HUES48 (cell line): ENCODE measurements around the gene PCDHB9.
"Not testable (repeated sequence)": the region's sequence is repeated elsewhere in the genome, so short reads cannot be mapped to it uniquely, and the experiment has no call there.

ENCODE experiments used
- H3K27ac ChIP-seq: one replicate; pipeline ENCODE4 v1.7.0; 2013; ENCODE audit warnings: low read depth, low read length, inconsistent platforms
- H3K27me3 ChIP-seq: 2 replicates; pipeline ENCODE4 v1.6.1; 2013; ENCODE audit warnings: mild to moderate bottlenecking, low read length; ENCODE audit not compliant: control insufficient read depth, insufficient read depth
- H3K36me3 ChIP-seq: 2 replicates; pipeline ENCODE4 v1.6.1; 2013; ENCODE audit warnings: low read length; ENCODE audit not compliant: control insufficient read depth, insufficient read depth
- H3K4me1 ChIP-seq: 2 replicates; pipeline ENCODE4 v1.6.1; 2013; ENCODE audit warnings: mild to moderate bottlenecking, low read length; ENCODE audit not compliant: control insufficient read depth, insufficient read depth
- H3K4me3 ChIP-seq: 2 replicates; pipeline ENCODE4 v1.5.1; 2013; ENCODE audit warnings: mild to moderate bottlenecking, low read depth, low read length
- H3K9ac ChIP-seq: 2 replicates; pipeline ENCODE4 v1.6.1; 2013; ENCODE audit warnings: mild to moderate bottlenecking, low read depth, low read length, moderate library complexity
- H3K9me3 ChIP-seq: 2 replicates; pipeline ENCODE4 v1.6.1; 2013; ENCODE audit warnings: low read length; ENCODE audit not compliant: control insufficient read depth, insufficient read depth

PCDHB9 gene

DNA sequence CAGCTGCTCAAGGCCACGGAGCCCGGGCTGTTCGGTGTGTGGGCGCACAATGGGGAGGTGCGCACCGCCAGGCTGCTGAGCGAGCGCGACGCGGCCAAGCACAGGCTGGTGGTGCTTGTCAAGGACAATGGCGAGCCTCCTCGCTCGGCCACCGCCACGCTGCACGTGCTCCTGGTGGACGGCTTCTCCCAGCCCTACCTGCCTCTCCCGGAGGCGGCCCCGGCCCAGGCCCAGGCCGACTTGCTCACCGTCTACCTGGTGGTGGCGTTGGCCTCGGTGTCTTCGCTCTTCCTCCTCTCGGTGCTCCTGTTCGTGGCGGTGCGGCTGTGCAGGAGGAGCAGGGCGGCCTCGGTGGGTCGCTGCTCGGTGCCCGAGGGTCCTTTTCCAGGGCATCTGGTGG, 2.2 kb downstream of the PCDHB9 start:
- H3K36me3 ChIP-seq, H3K4me3 ChIP-seq, H3K9me3 ChIP-seq, H3K9ac ChIP-seq, H3K4me1 ChIP-seq, H3K27ac ChIP-seq: not testable (repeated sequence)
- peaks cover 13% of the 10 kb centered on the region for H3K27me3 ChIP-seq

DNA sequence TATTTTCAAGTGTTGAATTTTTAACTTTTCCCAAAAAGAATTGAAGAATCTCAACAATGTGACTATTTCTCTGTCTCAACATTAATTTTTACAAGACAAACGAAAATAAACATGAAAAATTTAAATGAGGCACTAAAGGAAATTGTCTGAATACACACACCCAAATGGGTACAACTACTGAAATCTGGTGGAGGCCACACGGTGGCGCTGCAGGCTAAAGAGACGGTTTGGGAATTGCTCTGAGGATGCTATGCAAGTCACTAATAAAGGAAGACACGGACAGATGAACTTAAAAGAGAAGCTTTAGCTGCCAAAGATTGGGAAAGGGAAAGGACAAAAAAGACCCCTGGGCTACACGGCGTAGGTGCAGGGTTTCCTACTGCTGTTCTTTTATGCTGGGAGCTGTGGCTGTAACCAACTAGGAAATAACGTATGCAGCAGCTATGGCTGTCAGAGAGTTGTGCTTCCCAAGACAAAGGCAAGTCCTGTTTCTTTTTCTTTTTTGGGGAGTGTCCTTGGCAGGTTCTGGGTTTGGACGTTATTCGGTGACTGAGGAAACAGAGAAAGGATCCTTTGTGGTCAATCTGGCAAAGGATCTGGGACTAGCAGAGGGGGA, 5.3 kb downstream of the PCDHB9 start, which contains the start of gene PCDHB10:
TSS of gene PCDHB10 (plus strand) at position 244 of the 616 bp plus-strand sequence. CDS start at position 444, 200 bp downstream.
- H3K4me3 ChIP-seq = peak within 1 kb of the TSS; percentile 55
- peaks cover 23% of the 10 kb centered on the region for H3K27me3 ChIP-seq
- peaks cover 6% of the 10 kb centered on the region for H3K9me3 ChIP-seq

DNA sequence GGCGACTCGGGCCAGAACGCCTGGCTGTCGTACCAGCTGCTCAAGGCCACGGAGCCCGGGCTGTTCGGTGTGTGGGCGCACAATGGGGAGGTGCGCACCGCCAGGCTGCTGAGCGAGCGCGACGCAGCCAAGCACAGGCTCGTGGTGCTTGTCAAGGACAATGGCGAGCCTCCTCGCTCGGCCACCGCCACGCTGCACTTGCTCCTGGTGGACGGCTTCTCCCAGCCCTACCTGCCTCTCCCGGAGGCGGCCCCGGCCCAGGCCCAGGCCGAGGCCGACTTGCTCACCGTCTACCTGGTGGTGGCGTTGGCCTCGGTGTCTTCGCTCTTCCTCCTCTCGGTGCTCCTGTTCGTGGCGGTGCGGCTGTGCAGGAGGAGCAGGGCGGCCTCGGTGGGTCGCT, 7.4 kb downstream of the PCDHB9 start:
- H3K9me3 ChIP-seq, H3K9ac ChIP-seq, H3K4me1 ChIP-seq, H3K4me3 ChIP-seq, H3K36me3 ChIP-seq, H3K27ac ChIP-seq: not testable (repeated sequence)
- H3K27me3 ChIP-seq = peaks cover 23% of the 10 kb centered on the region

More for the DNA sequence above, 5.3 kb downstream of the PCDHB9 start, which contains the start of gene PCDHB10:
- Histone ChIP-seq H3K9ac (no peak within 1 kb of the TSS), H3K4me1 (no peaks in the 10 kb centered on the region), H3K36me3 (no peaks in the 10 kb centered on the region), H3K27ac (no peak within 1 kb of the TSS)

GRCh38 chr5:141196363-141196762, 9.4 kb downstream of the PCDHB9 start:
- Histone ChIP-seq H3K27me3 (peaks cover 33% of the 10 kb centered on the region), H3K9ac (no peak overlapping the region), H3K4me3 (no peak overlapping the region), H3K9me3 (peaks cover 6% of the 10 kb centered on the region), H3K27ac (no peak overlapping the region), H3K4me1 (no peaks in the 10 kb centered on the region), H3K36me3 (no peaks in the 10 kb centered on the region)

GRCh38 chr5:141199359-141200235, 12.6 kb downstream of the PCDHB9 start, which contains the start of gene PCDHB11:
Gene PCDHB11, plus strand, starts transcription at chr5:141199627. Its CDS starts 148 bp downstream, at chr5:141199775.
- H3K4me3 ChIP-seq = no peak within 1 kb of the TSS
- peaks cover 19% of the 10 kb centered on the region for H3K27me3 ChIP-seq
- H3K4me1 ChIP-seq = no peaks in the 10 kb centered on the region
- H3K9me3 ChIP-seq = peaks cover 6% of the 10 kb centered on the region
- H3K27ac ChIP-seq = no peak within 1 kb of the TSS
- H3K9ac ChIP-seq = no peak within 1 kb of the TSS
- no peaks in the 10 kb centered on the region for H3K36me3 ChIP-seq

DNA sequence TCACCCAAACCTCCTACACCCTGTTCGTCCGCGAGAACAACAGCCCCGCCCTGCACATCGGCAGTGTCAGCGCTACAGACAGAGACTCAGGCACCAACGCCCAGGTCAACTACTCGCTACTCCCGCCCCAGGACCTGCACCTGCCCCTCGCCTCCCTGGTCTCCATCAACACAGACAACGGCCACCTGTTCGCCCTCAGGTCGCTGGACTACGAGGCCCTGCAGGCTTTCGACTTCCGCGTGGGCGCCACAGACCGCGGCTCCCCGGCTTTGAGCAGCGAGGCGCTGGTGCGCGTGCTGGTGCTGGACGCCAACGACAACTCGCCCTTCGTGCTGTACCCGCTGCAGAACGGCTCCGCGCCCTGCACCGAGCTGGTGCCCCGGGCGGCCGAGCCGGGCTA, 14.2 kb downstream of the PCDHB9 start:
- not testable (repeated sequence) for H3K9me3 ChIP-seq, H3K9ac ChIP-seq, H3K4me3 ChIP-seq, H3K27ac ChIP-seq, H3K4me1 ChIP-seq, H3K36me3 ChIP-seq
- H3K27me3 ChIP-seq = peaks cover 10% of the 10 kb centered on the region; the same call in 1 of the 2 replicates

GRCh38 chr5:141201646-141202045, 14.7 kb downstream of the PCDHB9 start:
- peaks cover 10% of the 10 kb centered on the region; the same call in 1 of the 2 replicates for H3K27me3 ChIP-seq

GRCh38 chr5:141208478-141208877, 21.5 kb downstream of the PCDHB9 start, which contains the start of gene PCDHB12:
Gene PCDHB12, plus strand, starts transcription at chr5:141208719. Its CDS starts 189 bp downstream, at chr5:141208908.
- Histone ChIP-seq H3K9ac (no peak within 1 kb of the TSS), H3K27ac (no peak within 1 kb of the TSS), H3K27me3 (no peaks in the 10 kb centered on the region), H3K4me1 (no peaks in the 10 kb centered on the region), H3K36me3 (no peaks in the 10 kb centered on the region), H3K9me3 (peaks cover 4% of the 10 kb centered on the region; the same call in 1 of the 2 replicates), H3K4me3 (no peak within 1 kb of the TSS)

More at GRCh38 chr5:141201646-141202045, 14.7 kb downstream of the PCDHB9 start:
- not testable (repeated sequence) for H3K9me3 ChIP-seq, H3K4me3 ChIP-seq, H3K36me3 ChIP-seq, H3K27ac ChIP-seq, H3K4me1 ChIP-seq, H3K9ac ChIP-seq

GRCh38 chr5:141210281-141210680, 23.3 kb downstream of the PCDHB9 start:
- H3K27ac ChIP-seq, H3K36me3 ChIP-seq, H3K9ac ChIP-seq, H3K4me1 ChIP-seq, H3K27me3 ChIP-seq, H3K4me3 ChIP-seq, H3K9me3 ChIP-seq: not testable (repeated sequence)

DNA sequence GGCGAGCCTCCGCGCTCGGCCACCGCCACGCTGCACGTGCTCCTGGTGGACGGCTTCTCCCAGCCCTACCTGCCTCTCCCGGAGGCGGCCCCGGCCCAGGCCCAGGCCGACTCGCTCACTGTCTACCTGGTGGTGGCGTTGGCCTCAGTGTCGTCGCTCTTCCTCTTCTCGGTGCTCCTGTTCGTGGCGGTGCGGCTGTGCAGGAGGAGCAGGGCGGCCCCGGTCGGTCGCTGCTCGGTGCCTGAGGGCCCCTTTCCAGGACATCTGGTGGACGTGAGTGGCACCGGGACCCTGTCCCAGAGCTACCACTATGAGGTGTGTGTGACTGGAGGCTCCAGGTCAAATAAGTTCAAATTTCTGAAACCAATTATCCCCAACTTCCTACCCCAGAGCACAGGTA, 23.9 kb downstream of the PCDHB9 start:
- H3K36me3 ChIP-seq, H3K27me3 ChIP-seq, H3K4me1 ChIP-seq, H3K27ac ChIP-seq, H3K9ac ChIP-seq, H3K4me3 ChIP-seq, H3K9me3 ChIP-seq: not testable (repeated sequence)
